GM10266 (cell line): ENCODE data around the gene C1QTNF6.

Source experiments
- DNase-seq: peaks from one replicate; pipeline ENCODE4 v3.0.0; 2012; ENCODE audit errors: extremely low spot score
- CTCF ChIP-seq: IDR thresholded peaks from 2 replicates; pipeline ENCODE4 v1.5.1; 2012; ENCODE audit warnings: mild to moderate bottlenecking, low read depth; ENCODE audit not compliant: control insufficient read depth, insufficient read depth; ENCODE audit errors: missing control alignments

Gene C1QTNF6

GRCh38 chr22:37180531-37181231, 7.4 kb downstream of the C1QTNF6 start:
- TF ChIP-seq CTCF = no peak
- DNase-seq = no peak

- no peak for TF ChIP-seq CTCF
- DNase-seq = no peak
Measured at GRCh38 chr22:37179622-37180420, 8.2 kb downstream of the C1QTNF6 start.

GRCh38 chr22:37179126-37179470, 8.9 kb downstream of the C1QTNF6 start:
- TF ChIP-seq CTCF = no peak
- no peak for DNase-seq

GRCh38 chr22:37178350-37179125, 9.5 kb downstream of the C1QTNF6 start:
- DNase-seq = no peak
- no peak for TF ChIP-seq CTCF

GRCh38 chr22:37177755-37178154, 10.3 kb downstream of the C1QTNF6 start:
- no peak for TF ChIP-seq CTCF
- DNase-seq = no peak

- DNase-seq = no peak
- no peak for TF ChIP-seq CTCF
Measured at GRCh38 chr22:37177221-37177620, 10.8 kb downstream of the C1QTNF6 start.
